Suprapubic skin (tissue), 4 donors: ENCODE measurements around the gene IGF2R.

Experiments
- CTCF ChIP-seq, 2 donors: fragments of 200-600 bp in 1 of 2; fragments of 450-650 bp in 1 of 2; sonication (generic) in 1 of 2; IDR thresholded peaks; one replicate each; pipeline ENCODE4 v1.5.1; 2016 to 2019; ENCODE audit warnings: antibody characterized with exemption in 2 of 2, mild to moderate bottlenecking in 1 of 2, moderate library complexity in 1 of 2
- EP300 ChIP-seq: sonication (generic); formaldehyde crosslinking; IDR thresholded peaks from one replicate; pipeline ENCODE4 v1.6.1; 2017; ENCODE audit warnings: antibody characterized with exemption
- POLR2A ChIP-seq, 2 donors: fragments of 450-650 bp; IDR thresholded peaks; one replicate each; pipeline ENCODE4 v1.6.1; 2017; ENCODE audit warnings: antibody characterized with exemption in 2 of 2, mild to moderate bottlenecking in 2 of 2, moderate library complexity in 2 of 2
- POLR2AphosphoS5 ChIP-seq, 3 donors: sonication (generic); formaldehyde crosslinking; IDR thresholded peaks; one replicate each; pipeline ENCODE4 v1.6.1; 2017; ENCODE audit warnings: antibody characterized with exemption in 3 of 3

GRCh38 chr6:160042788-160043301, 74.0 kb downstream of the IGF2R start:
- TF ChIP-seq CTCF (IDR thresholded peaks at IDR 0.05) (no peak), POLR2A (IDR thresholded peaks at IDR 0.05) (no peak), EP300 (no peak), POLR2AphosphoS5 (IDR thresholded peaks at IDR 0.05) (no peak)
